B cell (primary cell): ENCODE data around the gene ITGB6. TPM values are rescaled to one million over a fixed set of nuclear protein-coding genes. Genes with fewer than 3 reads are reported as not detected.

Experiments used
- ATAC-seq: fragments of 200-7000 bp; cut with Tn5 transposase; one replicate; pipeline ENCODE4 v1.10.0; 2021; ENCODE audit warnings: low read depth, mild to moderate bottlenecking, moderate number of reproducible peaks, moderate library complexity
- CTCF ChIA-PET: fragments of 350-600 bp; sonication (Branson Sonifier 250); formaldehyde crosslinking; loops from one replicate; lab custom pipeline; 2021; ENCODE audit warnings: antibody characterized with exemption, inconsistent platforms; lab: Charles Lee
- POLR2A ChIA-PET: fragments of 350-600 bp; sonication (Branson Sonifier 250); formaldehyde crosslinking; loops from one replicate; lab custom pipeline; 2021; ENCODE audit warnings: antibody characterized with exemption; lab: Charles Lee
- DNase-seq: peaks from one replicate; pipeline ENCODE4 v3.0.0; 2013
- H2AFZ ChIP-seq: 2 replicates; pipeline ENCODE4 v1.6.1; 2012; ENCODE audit warnings: mild to moderate bottlenecking, low read depth, low read length; ENCODE audit not compliant: insufficient read depth, poor library complexity, severe bottlenecking
- H3K27ac ChIP-seq, 2 donors: 1 replicate in 1 of 2; 2 replicates in 1 of 2; pipeline ENCODE4 v1.5.1; 2012 to 2013; ENCODE audit warnings: low read length in 2 of 2, mild to moderate bottlenecking in 2 of 2, moderate library complexity in 1 of 2
- H3K27me3 ChIP-seq, 4 experiments: fragments of 200-600 bp in 1 of 4; sonication (generic) in 1 of 4; replicated peaks in 1 of 4; 1 replicate in 2 of 4; 2 replicates in 2 of 4; pipeline versions ENCODE4 v1.6.1 to v1.7.0; 2013 to 2016; ENCODE audit warnings: low read length in 3 of 4, mild to moderate bottlenecking in 2 of 4, mixed read lengths in 1 of 4, moderate library complexity in 1 of 4; ENCODE audit not compliant: insufficient read depth in 4 of 4, control insufficient read depth in 3 of 4; ENCODE audit errors: control extremely low read depth in 1 of 4
- H3K36me3 ChIP-seq, 2 experiments: replicated peaks in 1 of 2; 1 replicate in 1 of 2; 2 replicates in 1 of 2; pipeline versions ENCODE4 v1.6.1 to v1.7.1; 2013; ENCODE audit warnings: low read length in 1 of 2; ENCODE audit not compliant: insufficient read depth in 2 of 2, control insufficient read depth in 1 of 2; ENCODE audit errors: control extremely low read depth in 1 of 2, extremely low read depth in 1 of 2
- H3K4me1 ChIP-seq, 2 donors: fragments of 200-600 bp in 1 of 2; sonication (generic) in 1 of 2; 1 replicate in 1 of 2; 2 replicates in 1 of 2; pipeline versions ENCODE4 v1.5.1 to v1.6.1; 2013 to 2017; ENCODE audit warnings: low read length in 2 of 2; ENCODE audit not compliant: control insufficient read depth in 2 of 2, insufficient read depth in 2 of 2
- H3K4me2 ChIP-seq: replicated peaks from 2 replicates; pipeline ENCODE3; 2012; ENCODE audit warnings: mild to moderate bottlenecking, low read depth, low read length; ENCODE audit not compliant: poor library complexity, severe bottlenecking
- H3K4me3 ChIP-seq, 5 experiments: fragments of 200-600 bp in 1 of 5; sonication (generic) in 1 of 5; 1 replicate in 3 of 5; 2 replicates in 2 of 5; pipeline versions ENCODE4 v1.5.1 to v1.7.0; 2011 to 2016; ENCODE audit warnings: low read length in 4 of 5, mild to moderate bottlenecking in 4 of 5, low read depth in 2 of 5, control low read depth in 1 of 5, moderate library complexity in 1 of 5; ENCODE audit not compliant: insufficient read depth in 1 of 5; ENCODE audit errors: control extremely low read depth in 1 of 5, extremely low read depth in 1 of 5
- H3K79me2 ChIP-seq: fragments of 200-600 bp; sonication (generic); one replicate; pipeline ENCODE4 v1.6.0; 2016; ENCODE audit warnings: low read length; ENCODE audit not compliant: control insufficient read depth, insufficient read depth
- H3K9ac ChIP-seq: fragments of 200-600 bp; sonication (generic); 2 replicates; pipeline ENCODE4 v1.6.1; 2017; ENCODE audit warnings: mild to moderate bottlenecking, low read length, moderate library complexity
- H3K9me3 ChIP-seq, 3 donors: one replicate each; pipeline versions ENCODE4 v1.6.1 to v1.7.1; 2013; ENCODE audit warnings: low read length in 2 of 3; ENCODE audit not compliant: control insufficient read depth in 2 of 3, insufficient read depth in 1 of 3; ENCODE audit errors: control extremely low read depth in 1 of 3
- H4K20me1 ChIP-seq: 2 replicates; pipeline ENCODE4 v1.6.0; 2012; ENCODE audit warnings: mild to moderate bottlenecking, low read length; ENCODE audit not compliant: insufficient read depth, control insufficient read depth, poor library complexity, severe bottlenecking
- H3K27ac Mint-ChIP-seq: one replicate; pipeline ENCODE4 v1.8.0; 2021; ENCODE audit warnings: mixed read lengths
- H3K27me3 Mint-ChIP-seq: one replicate; pipeline ENCODE4 v1.8.0; 2021; ENCODE audit warnings: mixed read lengths
- H3K4me1 Mint-ChIP-seq: one replicate; pipeline ENCODE4 v1.8.0; 2021; ENCODE audit warnings: mixed read lengths
- H3K4me3 Mint-ChIP-seq: one replicate; pipeline ENCODE4 v1.8.0; 2021; ENCODE audit warnings: mixed read lengths
- H3K9me3 Mint-ChIP-seq: one replicate; pipeline ENCODE4 v1.8.0; 2022; ENCODE audit warnings: mixed read lengths; ENCODE audit not compliant: insufficient read depth
- EZH2 ChIP-seq: IDR thresholded peaks from 2 replicates; pipeline ENCODE4 v1.6.1; 2012; ENCODE audit warnings: borderline replicate concordance, low read depth, mild to moderate bottlenecking, moderate library complexity, low read length; ENCODE audit not compliant: insufficient read depth, poor library complexity, severe bottlenecking
- WGBS: methylation state at CpG from one replicate; pipeline ENCODE4 v1.1.5; 2013; ENCODE audit warnings: missing lambda C conversion rate; ENCODE audit not compliant: insufficient coverage; 5-methylcytosine and 5-hydroxymethylcytosine counted together
- intact Hi-C: fragments of 100-400 bp; cut with micrococcal nuclease; formaldehyde crosslinking; loops from one replicate; pipeline ENCODE4 v1.10.0; 2022
- polyA plus RNA-seq: library from polyadenylated mRNA; depleted of rRNA; stranded (reverse); fragments of >200 nt; gene quantifications from 2 replicates; pipeline ENCODE4 v1.2.3, GENCODE V29; 2012
- total RNA-seq, 2 donors: library from RNA; stranded (reverse); fragments of 120-200 nt in 1 of 2; gene quantifications; 1 replicate in 1 of 2; 2 replicates in 1 of 2; pipeline versions ENCODE4 v1.2.3 to v1.2.4, GENCODE V29; 2013 to 2022
- TF ChIP-seq, protein P1 (sequence below): fragments of 200-600 bp; IDR thresholded peaks from one replicate; pipeline ENCODE4 v1.8.0; 2022; ENCODE audit warnings: antibody characterized with exemption, mild to moderate bottlenecking

The ITGB6 gene
- total and polyA plus RNA-seq, 2 donors (not counting 1 experiment from before 2014, with no cell fraction given), result not detected

DNA sequence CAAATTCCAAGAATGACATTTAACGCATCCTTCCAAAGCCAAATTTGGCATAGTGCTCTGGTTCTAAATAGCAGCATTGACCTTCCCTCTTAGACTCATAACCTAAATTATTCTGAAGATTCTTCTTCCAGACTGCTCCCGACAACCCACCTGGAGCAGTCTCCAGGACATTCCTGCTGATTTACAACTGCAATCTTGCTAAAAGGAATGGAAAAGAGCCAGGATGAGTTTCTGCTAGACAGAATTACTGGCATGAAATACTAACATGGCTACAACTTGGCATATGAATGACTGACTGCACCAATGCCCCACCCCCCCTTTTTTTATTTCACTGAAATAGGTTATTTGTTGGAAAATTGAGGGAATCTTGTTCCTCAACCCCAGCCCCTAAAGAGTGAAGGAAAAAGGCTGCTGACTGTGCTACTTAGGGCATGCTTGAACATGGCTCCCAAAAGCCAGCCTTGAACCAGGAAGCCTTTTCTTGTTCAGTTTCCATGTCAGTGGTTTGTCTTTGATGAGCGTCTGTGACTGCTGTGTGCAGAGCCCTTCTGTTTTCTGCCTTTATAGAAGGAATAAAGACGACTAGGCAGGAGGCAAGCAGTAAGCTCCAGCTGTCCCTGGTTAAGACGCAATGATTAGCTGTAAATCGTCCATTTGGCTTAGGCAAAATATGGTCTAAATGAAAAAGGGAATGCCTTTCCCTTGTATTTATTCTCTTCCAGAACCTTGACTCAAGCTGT, 47.4 kb upstream of the ITGB6 start:
- ChIA-PET CTCF (interaction anchor here (0.7 to 2.8 kb wide), 4 partner anchors 10 to 747 kb away, joined by 4 to 10 read pairs (median 4); no protein-coding TSS in a partner anchor), POLR2A (no interaction called here)
- Mint-ChIP-seq H3K27me3 (no peaks in the 10 kb centered on the region), H3K4me3 (no peak overlapping the region), H3K9me3 (no peaks in the 10 kb centered on the region), H3K4me1 (peaks cover 2% of the 10 kb centered on the region), H3K27ac (no peak overlapping the region)
- no peak for TF ChIP-seq EZH2
- TF ChIP-seq, protein P1, sequence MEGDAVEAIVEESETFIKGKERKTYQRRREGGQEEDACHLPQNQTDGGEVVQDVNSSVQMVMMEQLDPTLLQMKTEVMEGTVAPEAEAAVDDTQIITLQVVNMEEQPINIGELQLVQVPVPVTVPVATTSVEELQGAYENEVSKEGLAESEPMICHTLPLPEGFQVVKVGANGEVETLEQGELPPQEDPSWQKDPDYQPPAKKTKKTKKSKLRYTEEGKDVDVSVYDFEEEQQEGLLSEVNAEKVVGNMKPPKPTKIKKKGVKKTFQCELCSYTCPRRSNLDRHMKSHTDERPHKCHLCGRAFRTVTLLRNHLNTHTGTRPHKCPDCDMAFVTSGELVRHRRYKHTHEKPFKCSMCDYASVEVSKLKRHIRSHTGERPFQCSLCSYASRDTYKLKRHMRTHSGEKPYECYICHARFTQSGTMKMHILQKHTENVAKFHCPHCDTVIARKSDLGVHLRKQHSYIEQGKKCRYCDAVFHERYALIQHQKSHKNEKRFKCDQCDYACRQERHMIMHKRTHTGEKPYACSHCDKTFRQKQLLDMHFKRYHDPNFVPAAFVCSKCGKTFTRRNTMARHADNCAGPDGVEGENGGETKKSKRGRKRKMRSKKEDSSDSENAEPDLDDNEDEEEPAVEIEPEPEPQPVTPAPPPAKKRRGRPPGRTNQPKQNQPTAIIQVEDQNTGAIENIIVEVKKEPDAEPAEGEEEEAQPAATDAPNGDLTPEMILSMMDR, result no peak
- Histone ChIP-seq H3K27ac (no peak overlapping the region), H3K27me3 (no peaks in the 10 kb centered on the region), H3K4me2 (no peak overlapping the region), H3K9ac (no peak overlapping the region), H4K20me1 (no peaks in the 10 kb centered on the region), H3K4me3 (no peak overlapping the region), H3K4me1 (no peaks in the 10 kb centered on the region), H3K36me3 (no peaks in the 10 kb centered on the region), H3K79me2 (no peaks in the 10 kb centered on the region), H2AFZ (no peak overlapping the region), H3K9me3 (no peaks in the 10 kb centered on the region)
- ATAC-seq (no peak), DNase-seq (no peak)
- WGBS, result 89% methylated on average over 3 of the region's 6 CpGs
- intact Hi-C loops, result no loop called here

DNA sequence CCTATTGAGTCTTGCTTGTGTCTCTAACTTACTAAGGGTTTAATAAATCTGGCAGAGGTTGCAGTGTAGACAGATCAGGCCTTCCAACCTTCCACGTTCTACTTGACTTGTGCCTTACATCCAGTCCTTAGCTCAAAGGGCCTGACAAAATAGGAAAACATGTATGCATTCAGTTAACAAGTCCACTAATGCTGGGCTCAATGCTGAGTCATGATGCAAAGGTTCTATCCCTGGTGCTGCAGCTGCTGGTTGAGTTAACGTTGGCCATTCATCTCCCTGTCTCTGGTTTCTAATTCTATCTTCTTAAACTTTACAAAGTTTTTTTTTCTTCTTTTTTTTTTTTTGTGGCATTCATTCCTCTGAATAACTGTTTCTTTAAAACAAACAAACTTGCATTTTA, 46.3 kb upstream of the ITGB6 start:
- no peaks in the 10 kb centered on the region for H3K4me1 ChIP-seq
- TF ChIP-seq, protein P1, result no peak
- no peak for TF ChIP-seq EZH2
- no peaks in the 10 kb centered on the region for H3K36me3 ChIP-seq
- Mint-ChIP-seq H3K4me1 (no peaks in the 10 kb centered on the region), H3K27ac (no peak overlapping the region), H3K9me3 (no peaks in the 10 kb centered on the region), H3K4me3 (no peak overlapping the region), H3K27me3 (no peaks in the 10 kb centered on the region)
- H3K9me3 ChIP-seq, result no peaks in the 10 kb centered on the region
- ChIA-PET POLR2A (no interaction called here), CTCF (no interaction called here)
- no peak for DNase-seq
- no peak overlapping the region for H3K4me3 ChIP-seq
- whole genome bisulfite sequencing, result 100% methylated on average over 1 of the region's 2 CpGs
- no peak overlapping the region for H3K9ac ChIP-seq
- intact Hi-C loops, result no loop called here
- no peak overlapping the region for H3K4me2 ChIP-seq
- no peaks in the 10 kb centered on the region for H3K79me2 ChIP-seq
- no peak overlapping the region for H3K27ac ChIP-seq
- ATAC-seq, result no peak
- H2AFZ ChIP-seq, result no peak overlapping the region
- no peaks in the 10 kb centered on the region for H3K27me3 ChIP-seq
- no peaks in the 10 kb centered on the region for H4K20me1 ChIP-seq
